ENCODE results near the gene LMO3. TPM values are rescaled to one million over a fixed set of nuclear protein-coding genes. Genes with fewer than 3 reads are reported as not detected.

LMO3 gene
- 13.2 and 71.5 TPM in 2 replicates for polyA plus RNA-seq

DNA sequence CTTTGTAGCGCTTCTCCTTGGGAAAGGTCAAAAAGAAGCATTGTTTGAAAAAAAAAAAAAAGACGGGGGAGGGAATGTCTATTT, at the start of gene LMO3:
TSS of gene LMO3 (minus strand) at position 46 of the 84 bp plus-strand sequence. CDS start 5,302 bp downstream, outside the sequence.

Measured in Purkinje cell (primary cell).